Measurements from ENCODE around the gene TMPRSS13.

TMPRSS13 gene

GRCh38 chr11:117879516-117880480, 49.4 kb downstream of the TMPRSS13 start (continued):
- TF ChIP-seq, protein P1, sequence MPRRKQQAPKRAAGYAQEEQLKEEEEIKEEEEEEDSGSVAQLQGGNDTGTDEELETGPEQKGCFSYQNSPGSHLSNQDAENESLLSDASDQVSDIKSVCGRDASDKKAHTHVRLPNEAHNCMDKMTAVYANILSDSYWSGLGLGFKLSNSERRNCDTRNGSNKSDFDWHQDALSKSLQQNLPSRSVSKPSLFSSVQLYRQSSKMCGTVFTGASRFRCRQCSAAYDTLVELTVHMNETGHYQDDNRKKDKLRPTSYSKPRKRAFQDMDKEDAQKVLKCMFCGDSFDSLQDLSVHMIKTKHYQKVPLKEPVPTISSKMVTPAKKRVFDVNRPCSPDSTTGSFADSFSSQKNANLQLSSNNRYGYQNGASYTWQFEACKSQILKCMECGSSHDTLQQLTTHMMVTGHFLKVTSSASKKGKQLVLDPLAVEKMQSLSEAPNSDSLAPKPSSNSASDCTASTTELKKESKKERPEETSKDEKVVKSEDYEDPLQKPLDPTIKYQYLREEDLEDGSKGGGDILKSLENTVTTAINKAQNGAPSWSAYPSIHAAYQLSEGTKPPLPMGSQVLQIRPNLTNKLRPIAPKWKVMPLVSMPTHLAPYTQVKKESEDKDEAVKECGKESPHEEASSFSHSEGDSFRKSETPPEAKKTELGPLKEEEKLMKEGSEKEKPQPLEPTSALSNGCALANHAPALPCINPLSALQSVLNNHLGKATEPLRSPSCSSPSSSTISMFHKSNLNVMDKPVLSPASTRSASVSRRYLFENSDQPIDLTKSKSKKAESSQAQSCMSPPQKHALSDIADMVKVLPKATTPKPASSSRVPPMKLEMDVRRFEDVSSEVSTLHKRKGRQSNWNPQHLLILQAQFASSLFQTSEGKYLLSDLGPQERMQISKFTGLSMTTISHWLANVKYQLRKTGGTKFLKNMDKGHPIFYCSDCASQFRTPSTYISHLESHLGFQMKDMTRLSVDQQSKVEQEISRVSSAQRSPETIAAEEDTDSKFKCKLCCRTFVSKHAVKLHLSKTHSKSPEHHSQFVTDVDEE (CRISPR knock-in tag; IDR thresholded peaks at IDR 0.05): no peak
- no peak for TF ChIP-seq ZNF8 (CRISPR knock-in tag; IDR thresholded peaks at IDR 0.05)

DNA sequence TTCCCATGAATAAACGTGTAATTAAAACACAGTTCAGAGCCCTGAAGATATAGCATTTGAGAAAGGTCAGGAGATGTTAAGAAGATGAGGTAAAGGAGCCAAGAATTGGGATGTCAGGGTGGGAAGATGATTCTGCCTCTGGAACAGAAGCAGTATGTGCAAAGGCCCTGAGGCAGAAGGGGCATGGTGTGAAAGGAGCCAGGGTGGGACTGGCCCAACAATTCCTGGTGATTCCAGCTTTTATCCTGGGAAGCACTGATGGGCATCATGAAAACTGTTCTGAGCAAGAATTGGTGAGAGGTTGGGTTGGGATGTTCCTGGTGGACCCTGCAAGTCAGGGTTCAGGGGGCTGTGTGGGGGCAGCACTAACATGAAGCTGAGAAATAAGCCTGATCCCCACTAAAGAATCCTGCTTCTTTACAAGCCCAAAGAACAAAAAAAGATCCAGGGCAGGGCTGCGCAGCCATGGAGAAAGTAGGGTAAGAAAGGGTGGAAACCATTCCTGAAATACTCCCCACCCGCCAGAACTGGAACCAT, 50.2 kb downstream of the TMPRSS13 start:
- no peak for ATAC-seq
- TF ChIP-seq BACH2 (CRISPR knock-in tag; IDR thresholded peaks at IDR 0.05; ENCODE audit: borderline replicate concordance) (no peak), ARNTL (CRISPR knock-in tag; IDR thresholded peaks at IDR 0.05; ENCODE audit: borderline replicate concordance, low read depth) (no peak), ZC3H10 (CRISPR knock-in tag; IDR thresholded peaks at IDR 0.05) (no peak), ZNF70 (CRISPR knock-in tag; IDR thresholded peaks at IDR 0.05) (no peak), ZNF8 (CRISPR knock-in tag; IDR thresholded peaks at IDR 0.05) (no peak), ZFP3 (CRISPR knock-in tag; IDR thresholded peaks at IDR 0.05) (no peak), RARB (CRISPR knock-in tag; IDR thresholded peaks at IDR 0.05) (no peak), PPARA (CRISPR knock-in tag; IDR thresholded peaks at IDR 0.05; ENCODE audit: borderline replicate concordance) (no peak), ZFP30 (CRISPR knock-in tag; IDR thresholded peaks at IDR 0.05) (no peak), CSRNP3 (CRISPR knock-in tag; IDR thresholded peaks at IDR 0.05) (no peak), POU6F1 (CRISPR knock-in tag; IDR thresholded peaks at IDR 0.05; ENCODE audit: borderline replicate concordance, low read depth) (no peak), ZNF565 (CRISPR knock-in tag; conservative IDR thresholded peaks at IDR 0.05; ENCODE audit: low read depth) (no peak)
- TF ChIP-seq, protein P2, sequence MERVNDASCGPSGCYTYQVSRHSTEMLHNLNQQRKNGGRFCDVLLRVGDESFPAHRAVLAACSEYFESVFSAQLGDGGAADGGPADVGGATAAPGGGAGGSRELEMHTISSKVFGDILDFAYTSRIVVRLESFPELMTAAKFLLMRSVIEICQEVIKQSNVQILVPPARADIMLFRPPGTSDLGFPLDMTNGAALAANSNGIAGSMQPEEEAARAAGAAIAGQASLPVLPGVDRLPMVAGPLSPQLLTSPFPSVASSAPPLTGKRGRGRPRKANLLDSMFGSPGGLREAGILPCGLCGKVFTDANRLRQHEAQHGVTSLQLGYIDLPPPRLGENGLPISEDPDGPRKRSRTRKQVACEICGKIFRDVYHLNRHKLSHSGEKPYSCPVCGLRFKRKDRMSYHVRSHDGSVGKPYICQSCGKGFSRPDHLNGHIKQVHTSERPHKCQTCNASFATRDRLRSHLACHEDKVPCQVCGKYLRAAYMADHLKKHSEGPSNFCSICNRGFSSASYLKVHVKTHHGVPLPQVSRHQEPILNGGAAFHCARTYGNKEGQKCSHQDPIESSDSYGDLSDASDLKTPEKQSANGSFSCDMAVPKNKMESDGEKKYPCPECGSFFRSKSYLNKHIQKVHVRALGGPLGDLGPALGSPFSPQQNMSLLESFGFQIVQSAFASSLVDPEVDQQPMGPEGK (CRISPR knock-in tag; IDR thresholded peaks at IDR 0.05; ENCODE audit: borderline replicate concordance): no peak

- no peak for ATAC-seq
- TF ChIP-seq GLIS3 (CRISPR knock-in tag; IDR thresholded peaks at IDR 0.05) (no peak), ZNF70 (CRISPR knock-in tag; IDR thresholded peaks at IDR 0.05) (no peak), POU6F1 (CRISPR knock-in tag; IDR thresholded peaks at IDR 0.05; ENCODE audit: borderline replicate concordance, low read depth) (no peak), CSDC2 (CRISPR knock-in tag; IDR thresholded peaks at IDR 0.05) (no peak), RARB (CRISPR knock-in tag; IDR thresholded peaks at IDR 0.05) (no peak), BACH2 (CRISPR knock-in tag; IDR thresholded peaks at IDR 0.05; ENCODE audit: borderline replicate concordance) (no peak)
- TF ChIP-seq, protein P1 (CRISPR knock-in tag; IDR thresholded peaks at IDR 0.05): no peak
Measured at GRCh38 chr11:117878314-117878938, 50.8 kb downstream of the TMPRSS13 start.

All from SK-N-SH treated with all-trans-retinoic acid at 6 μM for 48 hours (cell line).